GM21723 (cell line): ENCODE measurements around the gene KDM1A.

Source experiments
- ATAC-seq: cut with Tn5 transposase; IDR thresholded peaks from one replicate; pipeline ENCODE4 v1.9.1; 2021; ENCODE audit warnings: mild to moderate bottlenecking, moderate library complexity; ENCODE audit not compliant: unreplicated experiment

Gene KDM1A

DNA sequence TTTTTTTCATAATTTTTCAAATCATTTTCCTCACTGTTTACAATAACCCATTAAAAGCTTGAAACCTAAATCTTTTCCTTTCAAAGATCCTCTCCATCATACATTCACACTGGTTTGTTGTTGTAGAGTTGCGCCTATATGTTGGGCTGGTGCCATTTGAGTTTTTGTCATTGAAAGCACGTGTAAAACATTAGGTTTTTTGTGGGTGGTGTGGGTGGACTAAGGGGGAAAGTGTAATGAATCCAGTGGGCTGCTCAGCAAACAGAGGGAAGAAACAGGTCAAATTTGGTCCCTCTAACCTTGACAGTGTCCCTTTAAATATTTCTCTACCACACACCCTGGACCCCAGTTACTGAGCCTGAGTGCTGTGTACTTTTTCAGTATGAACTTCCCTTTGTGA lies 46.8 kb downstream of the KDM1A start:
- no peak for ATAC-seq

- no peak for ATAC-seq
Measured at GRCh38 chr1:23069149-23069548, 49.9 kb downstream of the KDM1A start.

GRCh38 chr1:23069675-23070074 lies 50.4 kb downstream of the KDM1A start:
- ATAC-seq, result no peak

DNA sequence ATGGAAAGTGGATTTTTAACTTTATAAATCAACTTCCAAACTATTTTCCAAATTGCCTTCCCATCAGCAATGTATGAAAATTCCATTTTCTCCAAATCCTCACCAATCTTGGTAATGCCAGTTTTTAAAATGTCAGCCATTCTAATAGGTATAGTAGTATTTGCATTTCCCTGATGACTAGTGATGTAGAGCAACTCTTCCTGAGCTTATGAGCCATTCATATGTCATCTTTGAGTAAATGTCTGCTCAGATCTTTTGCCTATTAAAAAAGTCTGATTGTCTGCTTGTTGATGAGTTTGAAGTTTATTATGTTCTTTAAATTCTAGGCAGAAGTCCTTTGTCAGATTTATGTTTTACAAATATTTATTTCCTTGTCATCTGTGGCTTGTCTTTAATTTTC lies 54.7 kb downstream of the KDM1A start:
- no peak for ATAC-seq

DNA sequence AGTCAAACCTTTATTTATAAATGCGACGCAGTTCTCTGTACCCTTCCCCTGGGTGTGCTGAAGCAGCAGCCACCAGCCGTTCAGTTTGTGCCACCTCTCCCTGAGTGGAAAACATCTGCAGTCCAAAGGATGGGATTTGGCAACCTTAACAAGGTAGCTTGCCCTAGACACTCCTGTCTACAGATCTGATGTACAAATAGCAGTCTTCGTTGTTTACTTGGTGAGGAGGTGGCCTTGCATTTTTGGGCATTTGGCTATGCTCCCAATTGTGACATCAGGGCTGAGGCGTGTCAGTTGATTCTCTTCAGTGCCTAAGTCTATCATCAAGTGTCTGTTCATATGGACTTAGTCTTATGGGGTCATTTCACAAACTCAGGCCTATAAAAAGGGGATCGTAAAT lies 59.8 kb downstream of the KDM1A start:
- ATAC-seq, result no peak

GRCh38 chr1:23080885-23081284 lies 61.6 kb downstream of the KDM1A start:
- ATAC-seq, result no peak

GRCh38 chr1:23081376-23081775 lies 62.1 kb downstream of the KDM1A start:
- no peak for ATAC-seq

- no peak for ATAC-seq
Measured at GRCh38 chr1:23083714-23084480, 64.6 kb downstream of the KDM1A start.

- no peak for ATAC-seq
Measured at GRCh38 chr1:23084880-23085279, 65.6 kb downstream of the KDM1A start.

DNA sequence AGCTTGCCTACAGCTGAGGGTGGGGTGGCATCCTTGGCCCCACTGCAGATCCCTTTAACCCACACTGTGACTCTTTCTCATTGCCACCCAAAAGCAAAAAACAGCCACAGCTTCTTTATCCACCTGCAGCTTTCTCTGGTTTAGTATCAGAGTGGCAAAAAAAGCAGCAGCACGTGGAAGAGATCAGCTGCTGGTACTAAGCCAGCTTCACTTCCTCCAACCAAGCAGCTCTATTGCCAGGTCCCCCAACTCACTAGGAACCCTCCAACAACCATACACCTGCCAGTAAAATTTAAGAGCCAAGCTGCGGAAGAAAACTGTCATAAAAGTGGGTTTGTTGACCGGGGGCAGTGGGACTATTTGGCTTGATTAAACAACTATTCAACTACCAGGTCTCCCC lies 66.4 kb downstream of the KDM1A start:
- no peak for ATAC-seq

- no peak for ATAC-seq
Measured at GRCh38 chr1:23088027-23088426, 68.8 kb downstream of the KDM1A start.

DNA sequence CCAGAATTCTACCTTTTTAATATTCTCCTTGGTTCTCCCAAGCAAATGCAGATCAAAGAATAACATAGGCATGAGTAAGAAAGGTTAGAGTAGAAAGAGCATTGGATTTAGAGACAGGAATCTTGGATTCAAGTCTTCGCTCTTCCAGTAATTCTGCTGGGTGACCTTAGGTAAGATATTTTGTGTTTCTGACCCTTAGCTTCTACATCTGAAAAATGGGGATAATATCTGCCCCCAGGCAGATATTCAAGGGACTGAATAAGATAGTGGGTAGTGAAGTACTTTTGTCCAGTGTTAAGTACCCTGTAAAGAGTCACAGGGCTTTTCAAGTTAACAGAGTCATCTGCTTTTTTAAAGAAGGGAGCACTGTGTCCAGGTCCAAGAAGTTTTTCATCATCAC lies 70.8 kb downstream of the KDM1A start:
- ATAC-seq, result no peak

GRCh38 chr1:23091545-23091944 lies 72.3 kb downstream of the KDM1A start:
- ATAC-seq, result no peak

DNA sequence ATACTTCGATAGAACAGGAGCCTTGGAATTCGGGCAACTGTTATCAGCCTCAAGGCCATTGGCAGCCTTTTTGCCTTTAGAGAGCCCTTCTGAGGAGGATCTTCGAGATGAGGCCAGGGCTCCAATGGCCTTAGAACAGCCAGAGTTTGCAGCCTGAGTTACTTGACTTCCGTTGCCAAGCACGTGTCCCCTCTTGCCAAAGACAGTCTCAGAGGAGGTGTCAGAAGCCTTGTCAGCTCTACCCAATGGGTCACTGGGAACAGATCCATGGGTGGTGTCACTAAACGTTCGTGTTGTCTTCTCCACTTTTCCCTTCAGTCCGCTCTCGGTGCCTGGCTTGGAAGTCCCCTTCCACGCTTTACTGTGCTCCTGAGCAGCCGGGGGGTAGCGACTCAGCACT lies 73.2 kb downstream of the KDM1A start:
- ATAC-seq, result no peak

GRCh38 chr1:23097316-23097715 lies 78.0 kb downstream of the KDM1A start:
- no peak for ATAC-seq

DNA sequence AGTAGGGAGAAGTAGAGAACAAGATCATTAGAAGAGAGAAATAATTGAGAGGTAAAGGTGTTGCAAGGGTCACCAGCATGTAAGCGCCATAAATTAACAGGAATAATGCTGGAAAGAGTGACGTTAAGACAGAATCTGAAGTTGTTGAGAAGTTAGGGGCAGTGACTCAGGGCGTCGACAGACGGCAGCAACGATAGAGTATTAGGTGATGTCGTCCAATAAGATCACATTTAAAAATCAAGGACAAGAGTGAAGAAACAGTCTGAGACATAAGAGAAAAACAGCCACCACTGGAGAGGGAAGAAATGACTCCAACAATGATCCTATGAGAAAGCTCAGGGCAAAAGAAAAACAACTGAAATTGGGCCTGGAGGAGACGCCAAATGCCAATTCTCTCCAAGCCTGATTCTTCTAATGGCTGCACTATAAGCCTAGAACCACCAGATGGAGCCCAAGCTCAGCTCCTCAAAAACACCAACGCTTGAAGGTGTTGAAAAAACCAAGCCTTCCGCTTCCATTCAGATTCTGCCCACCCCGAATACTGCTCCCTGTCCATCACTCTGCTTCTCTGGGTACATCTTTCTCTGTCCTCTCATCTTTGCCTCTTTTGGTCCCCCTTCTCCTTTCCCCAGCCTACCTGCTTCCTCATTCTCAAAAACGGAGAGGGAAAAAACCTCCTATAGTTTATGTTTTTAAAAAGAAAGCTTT lies 79.3 kb downstream of the KDM1A start:
- ATAC-seq, result no peak

- ATAC-seq, result no peak
Measured at GRCh38 chr1:23099171-23099536, 79.9 kb downstream of the KDM1A start.

GRCh38 chr1:23100074-23100748 lies 80.9 kb downstream of the KDM1A start:
- no peak for ATAC-seq

GRCh38 chr1:23101101-23101827 lies 82.0 kb downstream of the KDM1A start:
- no peak for ATAC-seq

GRCh38 chr1:23101887-23102286 lies 82.6 kb downstream of the KDM1A start:
- no peak for ATAC-seq

- no peak for ATAC-seq
Measured at GRCh38 chr1:23102289-23102688, 83.0 kb downstream of the KDM1A start.
